Measurements from ENCODE around the gene NKAIN4.

NKAIN4 gene

GRCh38 chr20:63254232-63254605 lies at the start of gene NKAIN4:
Gene NKAIN4 (minus strand): TSS chr20:63254463. CDS start chr20:63254450, 13 bp downstream.
- no peak for DNase-seq (ENCODE audit: low read depth in 2 of 2)

GRCh38 chr20:63303095-63303666 lies 48.9 kb upstream of the NKAIN4 start:
- DNase-seq (ENCODE audit: low read depth in 2 of 2) = no peak

GRCh38 chr20:63301671-63302070 lies 47.4 kb upstream of the NKAIN4 start:
- DNase-seq (ENCODE audit: low read depth in 2 of 2) = no peak

GRCh38 chr20:63298731-63299312 lies 44.6 kb upstream of the NKAIN4 start:
- DNase-seq (ENCODE audit: low read depth in 2 of 2) = no peak

GRCh38 chr20:63297796-63298572 lies 43.7 kb upstream of the NKAIN4 start:
- DNase-seq (ENCODE audit: low read depth in 2 of 2) = no peak

GRCh38 chr20:63297371-63297781 lies 43.1 kb upstream of the NKAIN4 start:
- DNase-seq (ENCODE audit: low read depth in 2 of 2) = no peak

- no peak for DNase-seq (ENCODE audit: low read depth in 2 of 2)
Measured at GRCh38 chr20:63296531-63297299, 42.5 kb upstream of the NKAIN4 start.

GRCh38 chr20:63295846-63296245 lies 41.6 kb upstream of the NKAIN4 start:
- no peak for DNase-seq (ENCODE audit: low read depth in 2 of 2)

GRCh38 chr20:63295422-63295821 lies 41.2 kb upstream of the NKAIN4 start:
- no peak for DNase-seq (ENCODE audit: low read depth in 2 of 2)

- no peak for DNase-seq (ENCODE audit: low read depth in 2 of 2)
Measured at GRCh38 chr20:63295018-63295417, 40.8 kb upstream of the NKAIN4 start.

GRCh38 chr20:63294536-63294900 lies 40.3 kb upstream of the NKAIN4 start:
- DNase-seq (ENCODE audit: low read depth in 2 of 2) = no peak

- no peak for DNase-seq (ENCODE audit: low read depth in 2 of 2)
Measured at GRCh38 chr20:63293871-63294535, 39.7 kb upstream of the NKAIN4 start.

- no peak for DNase-seq (ENCODE audit: low read depth in 2 of 2)
Measured at GRCh38 chr20:63293456-63293855, 39.2 kb upstream of the NKAIN4 start.

- no peak for DNase-seq (ENCODE audit: low read depth in 2 of 2)
Measured at GRCh38 chr20:63292904-63293303, 38.6 kb upstream of the NKAIN4 start, which contains the start of gene COL20A1. Gene COL20A1 (plus strand): TSS chr20:63293186. CDS start chr20:63295108, 1,922 bp downstream.

GRCh38 chr20:63292292-63292701 lies 38.0 kb upstream of the NKAIN4 start:
- DNase-seq (ENCODE audit: low read depth in 2 of 2) = no peak

GRCh38 chr20:63291811-63292210 lies 37.5 kb upstream of the NKAIN4 start:
- no peak for DNase-seq (ENCODE audit: low read depth in 2 of 2)

GRCh38 chr20:63290677-63291472 lies 36.6 kb upstream of the NKAIN4 start:
- DNase-seq (ENCODE audit: low read depth in 2 of 2) = peak; percentile 46 to 57

- no peak for DNase-seq (ENCODE audit: low read depth in 2 of 2)
Measured at GRCh38 chr20:63290136-63290676, 35.9 kb upstream of the NKAIN4 start.

- DNase-seq (ENCODE audit: low read depth in 2 of 2) = no peak
Measured at GRCh38 chr20:63289311-63290135, 35.3 kb upstream of the NKAIN4 start.

Data from stimulated activated CD8-positive, alpha-beta memory T cell treated with anti-CD3 and anti-CD28 coated beads, Interleukin-15, amount 100 ng/mL, for 48 hours (primary cell).